SK-N-SH treated with all-trans-retinoic acid at 6 μM for 48 hours (cell line): ENCODE results near the gene RAB5A.
"Not testable (repeated sequence)": the region's sequence is repeated elsewhere in the genome, so short reads cannot be mapped to it uniquely, and the experiment has no call there.

Source experiments
- ESRRG ChIP-seq: fragments of 250-450 bp; sonication (Bioruptor Pico); IDR thresholded peaks from 2 replicates; pipeline ENCODE4 v1.6.1; 2021; ENCODE audit warnings: mild to moderate bottlenecking
- PATZ1 ChIP-seq: fragments of 250-450 bp; sonication (Bioruptor Pico); IDR thresholded peaks from 2 replicates; pipeline ENCODE4 v1.8.0; 2020; ENCODE audit warnings: mild to moderate bottlenecking, moderate library complexity, borderline replicate concordance

GRCh38 chr3:19899833-19900232, 47.1 kb upstream of the RAB5A start:
- not testable (repeated sequence) for TF ChIP-seq PATZ1; ESRRG (CRISPR knock-in tag)
